HEK293 (cell line): ENCODE data around the gene C19orf25.

ENCODE experiments used
- CTCF ChIA-PET: fragments of 350-600 bp; formaldehyde crosslinking; extraction: SDS; loops from one replicate; lab custom pipeline; 2021; ENCODE audit warnings: antibody characterized with exemption; lab: Yijun Ruan, JAX
- POLR2A ChIA-PET: fragments of 300-600 bp; formaldehyde crosslinking; extraction: SDS; loops from one replicate; lab custom pipeline; 2020; ENCODE audit warnings: antibody characterized with exemption, inconsistent platforms; lab: Yijun Ruan, JAX
- H3K27ac ChIP-seq: fragments of 200-500 bp; sonication (Bioruptor generic); 2 replicates; pipeline ENCODE4 v1.5.1; 2014; ENCODE audit warnings: low read depth, low read length, control low read depth, inconsistent platforms; ENCODE audit errors: extremely low read depth
- H3K36me3 ChIP-seq, 2 experiments: fragments of 200-500 bp in 1 of 2; sonication (Bioruptor generic) in 1 of 2; 1 replicate in 1 of 2; 2 replicates in 1 of 2; pipeline ENCODE4 v1.5.1; 2014 to 2017; ENCODE audit warnings: inconsistent platforms in 2 of 2, low read length in 2 of 2; ENCODE audit not compliant: control insufficient read depth in 2 of 2, insufficient read depth in 1 of 2
- H3K4me1 ChIP-seq: fragments of 200-500 bp; sonication (Bioruptor generic); 2 replicates; pipeline ENCODE4 v1.5.1; 2014; ENCODE audit warnings: mild to moderate bottlenecking, low read length, inconsistent platforms; ENCODE audit not compliant: control insufficient read depth, insufficient read depth
- H3K4me3 ChIP-seq: 2 replicates; pipeline ENCODE4 v1.5.1; 2011; ENCODE audit warnings: low read depth, mild to moderate bottlenecking, control low read depth, low read length, moderate library complexity
- H3K9me3 ChIP-seq: fragments of 200-500 bp; sonication (Bioruptor generic); 2 replicates; pipeline ENCODE4 v1.5.1; 2014; ENCODE audit warnings: low read depth, low read length, inconsistent platforms; ENCODE audit not compliant: control insufficient read depth, insufficient read depth
- INSM2 ChIP-seq: fragments of 450-650 bp; formaldehyde crosslinking; IDR thresholded peaks from 2 replicates; pipeline ENCODE4 v1.5.1; 2016; ENCODE audit warnings: missing biosample characterization, missing genetic modification characterization
- KLF8 ChIP-seq: fragments of 450-650 bp; formaldehyde crosslinking; IDR thresholded peaks from 2 replicates; pipeline ENCODE4 v1.5.1; 2016; ENCODE audit warnings: missing biosample characterization, missing genetic modification characterization
- PRDM10 ChIP-seq: fragments of 450-650 bp; formaldehyde crosslinking; IDR thresholded peaks from 2 replicates; pipeline ENCODE4 v1.5.1; 2016; ENCODE audit warnings: missing biosample characterization, missing genetic modification characterization
- ZFHX2 ChIP-seq: fragments of 450-650 bp; formaldehyde crosslinking; conservative IDR thresholded peaks from 2 replicates; pipeline ENCODE4 v1.5.1; 2016; ENCODE audit warnings: missing biosample characterization, missing genetic modification characterization
- ZNF2 ChIP-seq: fragments of 450-650 bp; formaldehyde crosslinking; IDR thresholded peaks from 2 replicates; pipeline ENCODE4 v1.5.1; 2016; ENCODE audit warnings: missing biosample characterization, missing genetic modification characterization
- ZNF23 ChIP-seq: fragments of 450-650 bp; formaldehyde crosslinking; IDR thresholded peaks from 2 replicates; pipeline ENCODE4 v1.5.1; 2016; ENCODE audit warnings: missing biosample characterization, missing genetic modification characterization, borderline replicate concordance
- ZNF341 ChIP-seq: fragments of 450-650 bp; formaldehyde crosslinking; IDR thresholded peaks from 2 replicates; pipeline ENCODE4; 2016; ENCODE audit warnings: low read depth, missing biosample characterization, missing genetic modification characterization
- ZNF549 ChIP-seq: fragments of 450-650 bp; IDR thresholded peaks from 2 replicates; pipeline ENCODE4 v1.5.1; 2018; ENCODE audit warnings: missing biosample characterization, missing genetic modification characterization, mild to moderate bottlenecking, inconsistent platforms, moderate library complexity
- ZNF585B ChIP-seq: fragments of 450-650 bp; formaldehyde crosslinking; IDR thresholded peaks from 2 replicates; pipeline ENCODE4 v1.5.1; 2016; ENCODE audit warnings: missing biosample characterization, missing genetic modification characterization
- ZSCAN23 ChIP-seq: fragments of 450-650 bp; formaldehyde crosslinking; IDR thresholded peaks from 2 replicates; pipeline ENCODE4 v1.5.1; 2016; ENCODE audit warnings: missing biosample characterization, missing genetic modification characterization

The C19orf25 gene

GRCh38 chr19:1425902-1426301 is 53.1 kb downstream of the C19orf25 start:
- Histone ChIP-seq H3K27ac (no peak overlapping the region), H3K4me3 (no peak overlapping the region), H3K4me1 (no peaks in the 10 kb centered on the region), H3K9me3 (no peaks in the 10 kb centered on the region), H3K36me3 (peaks cover 15 to 94% of the 10 kb centered on the region in 2 experiments)
- POLR2A ChIA-PET: interaction anchor here (0.6 kb wide), 1 partner anchor 9 kb away, joined by 4 read pairs; no protein-coding TSS in a partner anchor
- CTCF ChIA-PET: interaction anchor here (0.7 kb wide), 1 partner anchor 11 kb away, joined by 4 read pairs; no protein-coding TSS in a partner anchor
- TF ChIP-seq PRDM10 (tag by site-specific recombination) (peak; percentile 72), KLF8 (tag by site-specific recombination) (no peak)
- TF ChIP-seq, all 188 proteins: peak for 1

- H3K4me3 ChIP-seq: no peak overlapping the region
Observed at GRCh38 chr19:1425102-1425837, 53.7 kb downstream of the C19orf25 start.

More at GRCh38 chr19:1425102-1425837, 53.7 kb downstream of the C19orf25 start:
- ChIA-PET POLR2A (interaction anchor here (0.6 to 1.1 kb wide), 2 partner anchors 8 kb away, joined by 3 to 4 read pairs; no protein-coding TSS in a partner anchor), CTCF (interaction anchor here (0.7 kb wide), 1 partner anchor 12 kb away, joined by 4 read pairs; no protein-coding TSS in a partner anchor)
- H3K36me3 ChIP-seq: peaks cover 11 to 98% of the 10 kb centered on the region in 2 experiments
- no peaks in the 10 kb centered on the region for H3K9me3 ChIP-seq
- H3K27ac ChIP-seq: no peak overlapping the region
- no peak for TF ChIP-seq ZSCAN23 (tag by site-specific recombination)
- no peak for TF ChIP-seq ZNF23 (tag by site-specific recombination)
- no peak for TF ChIP-seq ZNF549 (tag by site-specific recombination)
- no peak for TF ChIP-seq ZNF585B (tag by site-specific recombination)
- no peak for TF ChIP-seq ZFHX2 (tag by site-specific recombination)
- TF ChIP-seq ZNF341 (tag by site-specific recombination): no peak
- peak; percentile 57; the same call in 1 of the 2 replicates for TF ChIP-seq PRDM10 (tag by site-specific recombination)
- 0 out of 2 replicates have a peak, but pooled peaks have one; percentile 4 for TF ChIP-seq KLF8 (tag by site-specific recombination)
- TF ChIP-seq INSM2 (tag by site-specific recombination): no peak
- TF ChIP-seq ZNF2 (tag by site-specific recombination): no peak
- no peaks in the 10 kb centered on the region for H3K4me1 ChIP-seq
